Measurements from ENCODE around the gene LAD1.

LAD1 gene

GRCh38 chr1:201335174-201335870, 63.8 kb downstream of the LAD1 start:
- TF ChIP-seq CTCF (conservative IDR thresholded peaks at IDR 0.05; ENCODE audit: low read depth), result no peak
- H3K27ac ChIP-seq, result peak overlapping the region; percentile 62
- POLR2A ChIA-PET (ENCODE audit: low non-redundant PET), result interaction anchor here (0.5 kb wide), 1 partner anchor 26 kb away, joined by 3 read pairs; no protein-coding TSS in a partner anchor
- peak; percentile 69 for DNase-seq (ENCODE audit: low spot score)
- CTCF ChIA-PET, result interaction anchor here (0.6 to 1.8 kb wide), 3 partner anchors 11 to 113 kb away, joined by 3 to 6 read pairs (median 5); no protein-coding TSS in a partner anchor

- TF ChIP-seq CTCF (conservative IDR thresholded peaks at IDR 0.05; ENCODE audit: low read depth), result no peak
- H3K27ac ChIP-seq, result peak overlapping the region; percentile 62
- ChIA-PET POLR2A (ENCODE audit: low non-redundant PET) (no interaction called here), CTCF (interaction anchor here (0.6 to 1.8 kb wide), 10 partner anchors 12 to 401 kb away, joined by 3 to 6 read pairs (median 4); no protein-coding TSS in a partner anchor)
- no peak for DNase-seq (ENCODE audit: low spot score)
Observed at GRCh38 chr1:201334325-201335173, 64.6 kb downstream of the LAD1 start.

DNA sequence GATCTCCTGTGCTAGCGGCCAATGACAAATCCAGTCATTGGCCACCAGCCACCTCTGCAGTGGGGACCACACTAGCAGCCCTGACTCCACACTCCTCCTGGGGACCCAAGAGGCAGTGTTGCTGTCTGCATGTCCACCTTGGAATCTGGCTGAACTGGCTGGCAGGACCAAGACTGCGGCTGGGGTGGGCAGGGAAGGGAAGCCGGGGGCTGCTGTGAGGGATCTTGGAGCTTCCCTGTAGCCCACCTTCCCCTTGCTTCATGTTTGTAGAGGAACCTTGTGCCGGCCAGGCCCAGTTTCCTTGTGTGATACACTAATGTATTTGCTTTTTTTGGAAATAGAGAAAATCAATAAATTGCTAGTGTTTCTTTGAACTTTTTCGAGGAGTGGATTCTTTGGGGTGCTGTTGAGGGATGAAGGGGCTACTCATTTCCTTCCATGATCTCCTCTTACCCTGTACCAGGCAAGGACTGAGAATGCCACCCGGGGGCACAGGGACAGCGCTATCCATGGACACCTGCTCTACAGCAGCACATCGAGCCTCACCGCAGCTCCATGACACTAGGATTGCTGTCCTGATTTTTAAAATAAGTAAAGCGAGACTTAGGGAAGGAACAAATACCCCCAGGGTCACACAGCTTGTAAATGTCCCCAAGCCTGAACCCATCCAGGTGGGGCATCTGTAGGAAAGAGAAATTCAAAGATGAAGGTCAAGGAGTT, 66.3 kb downstream of the LAD1 start:
- no peak for DNase-seq (ENCODE audit: low spot score)
- ChIA-PET POLR2A (ENCODE audit: low non-redundant PET) (interaction anchor here (1.0 kb wide), 1 partner anchor 34 kb away, joined by 4 read pairs; no protein-coding TSS in a partner anchor), CTCF (interaction anchor here (1.0 to 1.4 kb wide), 2 partner anchors 30 kb away, joined by 3 to 5 read pairs; no protein-coding TSS in a partner anchor)

DNA sequence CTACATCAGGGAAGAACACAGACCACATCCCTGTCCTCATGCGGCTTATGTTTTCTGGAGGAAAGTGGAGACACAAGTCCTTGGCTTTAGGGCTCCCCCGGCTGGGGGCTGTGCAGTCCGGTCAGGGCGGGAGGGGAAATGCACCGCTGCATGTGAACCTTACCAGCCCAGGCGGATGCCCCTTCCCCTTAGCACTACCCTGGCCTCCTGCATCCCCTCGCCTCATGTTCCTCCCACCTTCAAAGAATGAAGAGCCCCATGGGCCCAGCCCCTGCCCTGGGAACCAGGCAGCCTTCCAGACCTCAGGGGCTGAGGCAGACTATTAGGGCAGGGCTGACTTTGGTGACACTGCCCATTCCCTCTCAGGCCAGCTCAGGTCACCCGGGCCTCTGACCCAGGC, 67.1 kb downstream of the LAD1 start:
- H3K27ac ChIP-seq, result peak overlapping the region; percentile 68
- no peak for TF ChIP-seq CTCF (conservative IDR thresholded peaks at IDR 0.05; ENCODE audit: low read depth)
- CTCF ChIA-PET, result interaction anchor here (1.0 kb wide), 1 partner anchor 31 kb away, joined by 3 read pairs; no protein-coding TSS in a partner anchor
- POLR2A ChIA-PET (ENCODE audit: low non-redundant PET), result interaction anchor here (1.0 kb wide), 1 partner anchor 33 kb away, joined by 4 read pairs; no protein-coding TSS in a partner anchor
- no peak for DNase-seq (ENCODE audit: low spot score)

More for the DNA sequence above, 66.3 kb downstream of the LAD1 start:
- TF ChIP-seq CTCF (conservative IDR thresholded peaks at IDR 0.05; ENCODE audit: low read depth), result no peak
- H3K27ac ChIP-seq, result peak overlapping the region; percentile 68

GRCh38 chr1:201331166-201331565, 68.0 kb downstream of the LAD1 start:
- CTCF ChIA-PET, result interaction anchor here (1.4 to 2.0 kb wide), 5 partner anchors 17 to 77 kb away, joined by 3 to 11 read pairs (median 4); no protein-coding TSS in a partner anchor
- no peak for TF ChIP-seq CTCF (conservative IDR thresholded peaks at IDR 0.05; ENCODE audit: low read depth)
- DNase-seq (ENCODE audit: low spot score), result no peak
- POLR2A ChIA-PET (ENCODE audit: low non-redundant PET), result no interaction called here
- peak overlapping the region; percentile 68 for H3K27ac ChIP-seq
